ENCODE data around the gene CNPPD1. TPM values are rescaled to one million over a fixed set of nuclear protein-coding genes. Genes with fewer than 3 reads are reported as not detected.

Gene CNPPD1
- total and polyA plus RNA-seq, 8 donors, result 12.8 to 48.2 (median 35.2) TPM

GRCh38 chr2:219175928-219176817 lies 552 bp downstream of the CNPPD1 start:
- Histone ChIP-seq H3K4me3 (peak overlapping the region; percentile 77 to 91 (median 84)), H3K27me3 (no peaks in the 10 kb centered on the region), H3K9me3 (no peaks in the 10 kb centered on the region), H3K36me3 (peaks cover 47 to 55% (median 53%) of the 10 kb centered on the region in 4 donors), H3K27ac (peak overlapping the region; percentile 96 to 100 (median 99)), H3K4me1 (peaks cover 21 to 63% (median 54%) of the 10 kb centered on the region in 4 donors)
- WGBS, 5 donors, result 2 to 8% (median 2%) methylated on average over 10 to 45 of the region's 45 CpGs
- intact Hi-C loops (cut with DNase I; ENCODE audit: low total_unique reads), result no loop called here
- DNase-seq, result peak in 1 of 2 donors; percentile 58
- TF ChIP-seq CTCF (IDR thresholded peaks at IDR 0.05) (peak in 2 of 7 experiments; percentile 11 to 12), POLR2AphosphoS5 (IDR thresholded peaks at IDR 0.05) (no peak)

- H3K4me1 ChIP-seq, result peaks cover 25 to 65% (median 54%) of the 10 kb centered on the region in 4 donors
- peak overlapping the region in 3 of 5 donors; percentile 98 to 100 (median 99) for H3K27ac ChIP-seq
- intact Hi-C loops (cut with DNase I; ENCODE audit: low total_unique reads), result no loop called here
- DNase-seq, result no peak
- TF ChIP-seq POLR2A (IDR thresholded peaks at IDR 0.05) (no peak), POLR2AphosphoS5 (IDR thresholded peaks at IDR 0.05) (no peak), CTCF (IDR thresholded peaks at IDR 0.05) (no peak)
- H3K9me3 ChIP-seq, result no peaks in the 10 kb centered on the region
- peaks cover 40 to 48% (median 46%) of the 10 kb centered on the region in 4 donors for H3K36me3 ChIP-seq
- peak overlapping the region; percentile 77 to 91 (median 84) for H3K4me3 ChIP-seq
- no peaks in the 10 kb centered on the region for H3K27me3 ChIP-seq
- WGBS, 5 donors, result 75 to 82% (median 76%) methylated on average over 7 of the region's 7 CpGs
These were observed 1.2 kb downstream of the CNPPD1 start for GRCh38 chr2:219175486-219175885.

- H3K27ac ChIP-seq, result peak overlapping the region in 1 of 5 donors; percentile 98
- DNase-seq, result no peak
- peaks cover 33 to 41% (median 39%) of the 10 kb centered on the region in 4 donors for H3K36me3 ChIP-seq
- peaks cover 24 to 62% (median 48%) of the 10 kb centered on the region in 4 donors for H3K4me1 ChIP-seq
- intact Hi-C loops (cut with DNase I; ENCODE audit: low total_unique reads), result loop anchor here (5.0 kb wide), 1 partner anchor 42 kb away; the partner anchor contains the start of gene ABCB6
- no peak overlapping the region for H3K4me3 ChIP-seq
- 81 to 94% (median 87%) methylated on average over 7 of the region's 7 CpGs for WGBS, 5 donors
- H3K9me3 ChIP-seq, result no peaks in the 10 kb centered on the region
- TF ChIP-seq POLR2AphosphoS5 (IDR thresholded peaks at IDR 0.05), result no peak
- no peak for TF ChIP-seq POLR2A (IDR thresholded peaks at IDR 0.05)
- no peak for TF ChIP-seq EP300 (IDR thresholded peaks at IDR 0.05)
- no peak for TF ChIP-seq CTCF (IDR thresholded peaks at IDR 0.05)
- no peaks in the 10 kb centered on the region for H3K27me3 ChIP-seq
These were observed 1.9 kb downstream of the CNPPD1 start for GRCh38 chr2:219174801-219175200.

- H3K36me3 ChIP-seq, result peaks cover 32 to 39% (median 36%) of the 10 kb centered on the region in 4 donors
- H3K9me3 ChIP-seq, result no peaks in the 10 kb centered on the region
- peak overlapping the region in 1 of 5 donors; percentile 98 for H3K27ac ChIP-seq
- no peak overlapping the region for H3K4me3 ChIP-seq
- no peak for TF ChIP-seq CTCF (IDR thresholded peaks at IDR 0.05)
- TF ChIP-seq POLR2A (IDR thresholded peaks at IDR 0.05), result no peak
- no peak for TF ChIP-seq EP300 (IDR thresholded peaks at IDR 0.05)
- TF ChIP-seq POLR2AphosphoS5 (IDR thresholded peaks at IDR 0.05), result no peak
- H3K4me1 ChIP-seq, result peaks cover 18 to 56% (median 41%) of the 10 kb centered on the region in 4 donors
- WGBS, 5 donors, result 80 to 94% (median 87%) methylated on average over 3 of the region's 3 CpGs
- no peaks in the 10 kb centered on the region for H3K27me3 ChIP-seq
- DNase-seq, result no peak
- intact Hi-C loops (cut with DNase I; ENCODE audit: low total_unique reads), result loop anchor here (5.0 kb wide), 1 partner anchor 43 kb away; the partner anchor contains the start of gene ABCB6
These were observed 2.6 kb downstream of the CNPPD1 start for GRCh38 chr2:219174146-219174545.
